ENCODE data around the gene TBC1D2B. TPM values are rescaled to one million over a fixed set of nuclear protein-coding genes. Genes with fewer than 3 reads are reported as not detected.

The TBC1D2B gene
- total RNA-seq, 1 experiment from 2014 or later: 5.2 TPM

DNA sequence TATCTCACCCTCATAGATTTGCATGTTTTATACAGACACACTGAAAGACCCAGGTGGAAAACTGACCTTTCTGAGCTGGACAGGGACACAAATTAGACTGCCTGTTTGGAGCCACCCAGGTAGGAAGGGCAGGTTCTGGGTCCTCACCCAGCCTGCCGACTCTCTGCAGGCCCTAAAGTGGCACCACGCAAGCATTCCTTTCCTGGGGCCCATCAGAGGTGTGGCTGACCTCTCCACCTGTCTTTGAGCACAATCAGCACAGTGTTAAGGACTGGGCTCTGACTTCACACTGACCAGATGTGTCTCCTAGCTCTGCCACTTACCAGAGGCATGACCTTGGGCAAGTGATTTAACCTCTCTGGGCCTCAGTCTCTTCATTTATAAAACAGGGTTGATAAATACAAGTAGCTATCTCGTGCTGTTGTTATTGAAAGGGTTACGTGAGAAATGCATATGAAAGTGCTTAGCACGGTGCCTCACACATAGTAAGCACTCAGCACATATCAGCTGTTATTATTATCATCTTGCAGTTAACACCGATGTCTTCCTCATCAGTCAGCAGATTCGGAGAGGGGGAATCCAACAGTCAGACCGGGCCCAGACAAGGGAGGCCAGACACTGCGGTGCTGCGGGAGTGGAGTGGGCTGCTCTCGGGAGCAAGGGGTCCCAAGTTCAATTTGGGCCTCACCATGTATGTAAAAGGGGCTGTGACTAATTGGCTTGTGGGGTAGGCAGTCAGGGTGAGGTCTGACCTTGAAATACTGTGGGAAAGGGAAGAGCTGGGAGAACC lies 2.0 kb upstream of the TBC1D2B start:
- in situ Hi-C loops (cut with HindIII; ENCODE audit: low pct_unique_long_range_greater_than_20kb, low sequenced_read_pairs): no loop called here
- no peak for DNase-seq (ENCODE audit: low read depth)

DNA sequence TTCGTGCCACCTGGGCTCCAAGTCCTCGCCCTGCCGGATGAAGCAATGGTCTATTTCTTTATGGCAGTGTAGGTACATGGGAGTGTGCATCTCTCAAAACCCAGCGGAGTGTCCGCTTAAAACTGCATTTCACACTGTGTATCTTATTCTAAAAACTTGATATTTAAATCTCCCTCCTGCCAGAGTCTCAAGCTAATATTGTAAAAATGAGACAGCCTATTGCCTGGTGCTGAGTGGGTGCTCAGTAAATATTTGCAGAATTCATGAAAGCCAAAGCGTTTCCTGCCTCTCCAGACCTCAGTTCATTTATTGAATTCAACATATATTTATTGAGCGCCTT lies 330 bp upstream of the TBC1D2B start:
- no peak for DNase-seq (ENCODE audit: low read depth)
- in situ Hi-C loops (cut with HindIII; ENCODE audit: low pct_unique_long_range_greater_than_20kb, low sequenced_read_pairs): no loop called here

DNA sequence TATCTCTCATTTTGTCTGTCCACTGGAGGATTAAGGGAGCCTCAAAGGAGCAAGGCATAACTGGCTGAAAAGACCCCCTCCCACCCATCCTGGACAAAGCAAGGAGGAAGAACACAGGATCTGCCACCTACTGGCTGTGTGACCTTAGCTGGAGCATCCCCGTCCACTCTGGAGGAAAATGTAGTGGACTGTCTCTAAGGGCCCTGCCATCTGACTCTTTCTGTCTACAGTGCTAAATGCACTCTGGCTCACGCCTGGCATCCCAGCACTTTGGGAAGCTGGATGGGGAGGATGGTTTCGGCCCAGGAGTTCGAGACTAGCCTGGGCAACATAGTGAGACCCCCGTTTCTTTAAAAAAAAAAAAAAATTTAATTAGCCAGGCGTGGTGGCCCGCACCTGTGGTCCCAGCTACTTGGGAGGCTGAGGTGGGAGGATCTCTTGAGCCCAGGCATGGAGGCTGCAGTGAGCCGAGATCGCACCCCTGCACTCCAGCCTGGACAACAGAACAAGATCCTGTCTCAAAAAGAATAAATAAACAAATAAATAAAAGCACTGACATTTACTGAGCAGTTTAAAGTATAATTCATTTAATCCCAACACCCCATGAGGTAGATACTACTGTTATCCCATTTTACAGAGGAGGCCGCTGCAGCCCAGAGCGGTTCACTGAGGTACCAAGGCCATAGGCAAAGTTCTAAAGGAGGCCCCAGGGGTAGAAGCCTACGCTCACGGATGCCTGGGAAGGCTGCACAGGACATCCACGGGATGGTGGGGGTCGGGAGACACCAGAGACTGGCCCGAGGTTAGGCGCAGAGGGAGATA lies 1.1 kb downstream of the TBC1D2B start:
- DNase-seq (ENCODE audit: low read depth): no peak
- in situ Hi-C loops (cut with HindIII; ENCODE audit: low pct_unique_long_range_greater_than_20kb, low sequenced_read_pairs): no loop called here

DNA sequence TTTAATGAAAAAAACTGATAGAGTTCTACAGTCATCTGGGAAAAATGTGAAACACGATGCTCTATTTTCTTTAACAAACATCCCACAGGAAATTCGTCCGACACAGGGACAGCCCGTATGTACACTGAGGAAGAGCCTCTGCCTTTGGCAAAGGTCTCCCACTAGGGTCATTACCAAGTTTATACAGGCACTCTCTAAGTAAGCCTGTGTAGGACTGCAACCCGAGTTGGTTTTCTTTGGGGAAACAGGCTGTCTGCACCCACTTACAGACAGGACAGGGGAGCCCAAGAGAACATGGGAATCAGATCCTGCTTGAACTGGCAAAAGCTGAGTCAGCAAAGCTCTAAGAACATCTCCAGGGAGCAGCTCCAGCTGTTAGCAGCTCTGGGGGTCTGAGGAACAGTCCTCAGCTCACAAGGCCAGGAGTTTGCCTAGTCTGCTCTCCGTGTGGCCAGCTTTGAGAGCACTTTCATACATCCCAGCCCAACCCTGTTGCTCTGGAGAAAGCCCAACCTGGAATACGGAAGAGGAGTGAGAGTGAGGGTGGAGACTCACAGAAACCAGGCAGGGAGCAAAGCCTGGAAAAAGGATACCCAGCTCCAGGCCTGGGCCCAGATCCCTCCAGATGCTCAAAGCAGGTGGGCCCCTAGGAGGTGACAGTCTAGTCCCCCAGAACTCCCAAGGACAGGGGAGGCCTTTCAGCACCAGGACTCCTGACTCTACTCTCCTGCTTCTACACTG lies 1.9 kb downstream of the TBC1D2B start:
- in situ Hi-C loops (cut with HindIII; ENCODE audit: low pct_unique_long_range_greater_than_20kb, low sequenced_read_pairs): no loop called here
- DNase-seq (ENCODE audit: low read depth): peak; percentile 48

DNA sequence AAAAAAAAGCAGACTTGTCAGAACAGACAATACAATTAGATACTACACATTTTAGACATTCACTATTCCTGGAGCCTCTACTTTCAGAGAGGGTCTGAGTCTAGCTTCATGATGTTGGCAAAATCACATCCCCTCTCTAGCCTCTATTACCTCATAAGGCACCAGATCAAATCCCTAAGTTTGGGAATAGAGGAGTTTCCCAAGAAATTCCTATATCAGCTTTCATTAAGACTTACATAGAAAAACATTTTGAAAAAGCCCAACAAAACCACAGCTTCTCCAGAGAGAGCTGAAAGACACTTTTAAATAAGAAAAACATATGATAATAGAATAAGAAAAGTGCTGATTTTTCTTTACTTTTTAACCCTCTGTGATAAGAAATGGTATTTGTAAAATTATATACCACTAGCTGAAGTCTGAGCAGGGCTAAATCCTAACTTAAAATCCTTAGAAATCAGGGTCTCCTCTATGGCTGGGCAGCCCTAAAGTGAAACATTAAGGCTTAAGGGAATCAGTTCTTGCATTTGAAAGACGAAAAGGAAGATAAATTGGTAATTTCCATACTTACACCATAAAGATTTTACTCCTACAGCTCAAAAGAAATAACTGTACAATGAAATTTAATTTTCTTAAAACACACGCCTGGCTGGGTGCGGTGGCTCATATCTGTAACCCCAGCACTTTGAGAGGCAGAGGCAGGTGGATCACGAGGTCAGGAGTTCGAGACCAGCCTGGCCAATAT lies 4.3 kb downstream of the TBC1D2B start:
- DNase-seq (ENCODE audit: low read depth): no peak
- in situ Hi-C loops (cut with HindIII; ENCODE audit: low pct_unique_long_range_greater_than_20kb, low sequenced_read_pairs): no loop called here

DNA sequence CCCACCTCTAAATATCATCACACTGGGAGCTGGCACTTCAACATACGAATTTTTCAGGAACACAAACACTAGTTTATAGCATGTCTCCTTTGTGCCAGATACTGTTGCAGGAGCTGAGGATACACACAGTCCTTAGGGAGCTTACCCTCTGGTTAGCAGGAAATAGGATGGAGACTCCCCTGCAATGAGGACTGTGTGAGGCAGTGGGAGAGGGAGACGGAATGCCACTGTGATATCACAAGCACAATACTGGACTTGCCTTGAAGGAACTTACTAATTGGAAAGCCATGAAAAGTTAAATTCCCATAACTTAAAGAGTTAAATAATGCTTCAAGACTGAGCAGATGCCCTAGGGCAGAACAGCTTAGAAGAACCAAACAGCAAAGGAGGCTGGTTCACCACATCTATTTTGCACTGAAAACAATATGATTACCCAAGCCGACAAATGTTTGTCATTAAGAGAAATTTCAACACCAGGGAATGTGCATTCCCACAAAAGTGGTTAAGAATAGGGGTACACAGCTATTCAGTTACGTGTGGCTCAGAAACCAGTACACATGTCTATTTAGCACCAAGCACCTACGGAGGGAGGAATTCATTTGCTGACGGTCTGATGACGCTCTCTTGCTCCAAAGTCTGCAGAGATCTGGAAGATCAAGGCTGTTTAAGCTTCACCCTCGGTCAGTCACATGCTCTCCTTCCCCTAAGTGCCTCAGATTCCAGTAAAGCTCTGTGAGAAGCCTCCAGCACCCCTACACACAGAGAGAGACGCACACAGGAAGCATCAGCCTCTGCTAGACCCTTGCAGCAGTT lies 5.2 kb downstream of the TBC1D2B start:
- in situ Hi-C loops (cut with HindIII; ENCODE audit: low pct_unique_long_range_greater_than_20kb, low sequenced_read_pairs): no loop called here
- DNase-seq (ENCODE audit: low read depth): no peak

DNA sequence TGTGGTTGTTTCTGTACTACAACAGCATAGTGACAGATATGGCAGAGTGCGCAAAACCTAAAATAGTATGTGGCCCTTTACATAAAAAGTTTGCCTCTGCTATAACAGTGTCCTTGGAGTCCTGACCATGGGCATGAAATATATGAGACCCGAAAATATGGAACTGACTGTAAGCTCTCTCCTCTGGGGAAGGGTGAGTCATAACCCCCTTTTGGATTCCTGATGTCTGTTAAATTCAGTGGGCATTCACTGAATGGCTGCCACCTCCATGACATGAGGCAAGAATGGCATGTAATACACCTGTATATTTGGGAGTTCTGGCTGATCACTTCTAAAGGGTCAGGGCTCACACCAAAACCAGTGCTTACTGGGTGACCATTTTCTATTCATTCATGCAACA lies 6.1 kb downstream of the TBC1D2B start:
- no peak for DNase-seq (ENCODE audit: low read depth)
- in situ Hi-C loops (cut with HindIII; ENCODE audit: low pct_unique_long_range_greater_than_20kb, low sequenced_read_pairs): no loop called here

DNA sequence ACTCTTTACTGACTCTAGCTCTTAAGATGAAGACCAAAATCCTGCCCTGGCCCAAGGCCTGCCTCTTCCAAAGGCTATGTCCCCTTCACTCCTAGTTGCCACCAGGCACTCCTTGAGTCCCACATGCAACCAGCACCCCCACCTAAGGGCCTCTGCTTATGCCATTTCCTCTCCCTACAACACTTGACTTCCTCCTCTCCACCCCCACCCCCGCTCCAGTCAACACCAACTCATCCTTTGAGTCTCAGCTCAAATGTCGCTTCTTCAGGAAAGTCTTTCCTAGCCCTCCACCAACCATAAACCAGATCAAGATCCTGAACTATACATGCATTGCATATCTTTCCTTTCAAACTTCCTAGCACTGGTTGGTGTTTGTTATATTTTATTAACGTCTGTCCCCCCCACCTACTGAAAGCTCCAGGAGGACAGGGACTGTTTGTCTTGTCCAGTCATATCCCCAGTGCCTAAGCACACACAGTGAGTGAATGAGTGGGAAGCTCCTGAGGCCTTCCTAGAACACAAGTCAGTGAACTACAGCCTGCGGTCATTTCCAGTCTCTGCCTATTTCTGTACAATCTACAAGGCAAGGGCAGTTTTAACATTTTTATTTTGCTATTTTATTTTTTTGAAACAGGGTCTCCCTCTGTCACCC lies 7.3 kb downstream of the TBC1D2B start:
- no peak for DNase-seq (ENCODE audit: low read depth)
- in situ Hi-C loops (cut with HindIII; ENCODE audit: low pct_unique_long_range_greater_than_20kb, low sequenced_read_pairs): no loop called here

DNA sequence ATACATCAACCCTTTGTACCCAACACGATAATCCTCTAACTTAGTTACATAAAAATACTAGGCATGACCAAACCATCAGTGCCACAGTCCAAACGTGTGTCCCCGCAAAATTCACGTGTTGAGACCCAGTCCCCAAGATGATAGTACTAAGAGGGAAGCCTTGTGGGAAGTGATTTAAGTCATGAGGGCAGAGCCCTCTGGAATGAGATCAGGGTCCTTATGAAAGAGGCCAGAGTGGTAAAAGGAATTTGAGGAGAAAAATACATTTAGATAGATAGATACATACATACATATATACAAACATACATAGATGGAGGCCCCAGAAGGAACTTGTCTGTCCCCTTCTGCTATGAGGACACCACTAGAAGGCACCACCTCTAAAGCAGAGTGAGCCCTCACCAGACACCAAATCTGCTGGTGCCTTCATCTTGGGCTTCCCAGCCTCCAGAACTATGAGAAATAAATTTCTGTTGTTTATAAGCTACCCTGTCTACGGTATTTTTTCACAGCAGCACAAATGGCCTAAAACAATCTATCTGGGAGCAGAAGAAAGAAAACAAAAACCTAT lies 8.0 kb downstream of the TBC1D2B start:
- in situ Hi-C loops (cut with HindIII; ENCODE audit: low pct_unique_long_range_greater_than_20kb, low sequenced_read_pairs): no loop called here
- DNase-seq (ENCODE audit: low read depth): no peak

DNA sequence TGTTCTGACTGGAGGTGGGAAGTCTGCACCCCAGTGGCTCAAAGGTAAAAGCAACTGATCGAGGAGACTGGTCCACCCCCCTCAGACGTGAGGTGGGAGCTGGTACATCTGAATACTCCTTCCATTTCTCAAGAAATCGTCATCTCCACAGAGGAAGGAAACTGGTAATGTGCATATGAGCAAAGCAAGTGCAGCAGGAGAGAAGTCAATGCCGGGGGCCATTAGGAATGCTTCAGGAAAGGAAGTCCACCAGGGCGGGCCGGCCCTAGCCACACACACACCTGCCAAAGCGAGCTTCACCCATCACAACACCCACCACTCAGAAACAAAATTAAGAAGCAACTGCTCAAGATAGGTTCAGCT lies 8.5 kb downstream of the TBC1D2B start:
- no peak for DNase-seq (ENCODE audit: low read depth)
- in situ Hi-C loops (cut with HindIII; ENCODE audit: low pct_unique_long_range_greater_than_20kb, low sequenced_read_pairs): no loop called here

DNA sequence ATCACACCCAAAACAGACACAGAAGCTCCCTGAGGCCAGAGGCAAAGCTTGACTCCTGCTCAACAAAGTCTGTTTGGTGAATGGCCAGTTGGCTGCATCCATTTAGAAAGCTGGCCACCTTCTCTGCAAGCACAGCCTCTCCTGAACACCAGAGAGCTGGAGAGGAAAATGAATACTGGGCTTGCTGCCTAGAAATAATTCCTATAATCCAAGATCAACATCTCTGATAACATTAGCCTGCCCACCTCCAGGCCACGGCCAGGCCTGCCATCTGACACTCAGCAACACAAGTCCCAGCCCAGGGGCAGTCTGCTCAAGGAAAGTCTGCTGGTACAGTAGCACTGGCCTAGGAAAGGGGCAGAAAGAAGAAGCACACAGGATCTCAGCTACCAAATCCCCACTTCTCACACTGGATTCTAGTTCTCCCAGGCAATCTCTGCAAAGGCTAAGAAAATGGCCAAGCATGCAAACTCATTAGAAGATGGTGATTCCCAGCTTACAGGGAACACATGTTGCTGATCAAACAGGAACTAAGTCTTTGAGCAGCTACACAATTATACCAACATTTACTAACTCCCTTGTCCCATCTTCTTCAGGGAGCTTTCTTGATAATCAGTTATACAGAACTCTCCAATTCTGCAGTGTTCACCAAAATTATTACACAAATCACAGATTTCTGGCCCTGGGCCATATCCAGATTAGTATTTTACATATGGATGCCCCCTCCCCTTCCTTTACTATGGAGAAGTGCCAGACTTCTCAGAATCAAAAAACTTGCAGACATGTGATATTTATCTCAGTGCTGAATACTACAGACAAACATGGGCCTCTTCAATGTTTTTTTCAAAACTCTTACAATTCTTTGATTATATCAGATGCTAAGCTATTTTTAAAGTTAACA lies 9.9 kb downstream of the TBC1D2B start:
- no peak for DNase-seq (ENCODE audit: low read depth)
- in situ Hi-C loops (cut with HindIII; ENCODE audit: low pct_unique_long_range_greater_than_20kb, low sequenced_read_pairs): no loop called here

DNA sequence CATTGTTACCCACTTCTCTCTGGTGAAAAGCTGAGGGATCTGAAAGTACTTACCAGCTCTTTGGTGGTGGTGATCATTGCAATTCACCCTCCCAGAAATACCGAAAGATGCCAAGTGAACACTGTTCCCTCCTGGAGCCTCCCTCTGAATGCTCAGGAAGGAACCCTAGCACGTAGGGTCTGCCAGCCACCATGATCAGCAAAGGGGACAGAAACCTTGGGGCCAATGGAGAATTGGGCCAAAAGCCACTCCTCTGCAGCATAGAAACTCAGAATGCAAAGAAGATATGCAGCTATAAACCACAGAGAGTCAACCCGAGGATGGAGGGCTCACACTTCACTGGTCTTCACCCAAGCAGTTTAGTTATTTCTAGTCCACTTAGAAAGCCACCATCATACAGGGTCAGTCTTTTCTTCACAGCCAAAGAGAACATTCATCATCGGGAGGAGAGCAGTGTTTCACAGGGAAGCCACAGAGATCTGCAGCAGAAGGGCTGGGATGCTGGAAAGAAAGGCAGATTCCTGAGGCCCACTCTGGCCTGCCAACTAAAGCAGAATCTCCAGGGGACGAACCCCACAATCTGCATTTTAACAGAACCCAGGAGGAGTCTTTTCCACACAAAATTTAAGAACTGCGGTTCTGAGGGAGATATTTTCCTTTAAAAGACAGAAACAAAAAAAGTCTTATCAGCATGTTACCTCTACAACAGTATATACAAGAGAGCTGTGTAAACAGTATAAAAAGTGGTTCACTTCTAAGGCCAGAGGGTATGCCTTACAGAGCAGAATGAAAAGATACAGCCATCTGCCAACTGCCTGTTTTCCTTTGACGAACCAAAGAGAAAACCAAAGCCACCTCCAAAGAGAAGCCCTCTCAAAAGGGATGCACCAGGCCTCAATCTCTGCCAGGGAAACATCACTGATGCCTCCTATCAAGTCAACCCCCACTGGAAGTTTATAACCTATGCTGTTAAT lies 11.3 kb downstream of the TBC1D2B start:
- in situ Hi-C loops (cut with HindIII; ENCODE audit: low pct_unique_long_range_greater_than_20kb, low sequenced_read_pairs): no loop called here
- no peak for DNase-seq (ENCODE audit: low read depth)

DNA sequence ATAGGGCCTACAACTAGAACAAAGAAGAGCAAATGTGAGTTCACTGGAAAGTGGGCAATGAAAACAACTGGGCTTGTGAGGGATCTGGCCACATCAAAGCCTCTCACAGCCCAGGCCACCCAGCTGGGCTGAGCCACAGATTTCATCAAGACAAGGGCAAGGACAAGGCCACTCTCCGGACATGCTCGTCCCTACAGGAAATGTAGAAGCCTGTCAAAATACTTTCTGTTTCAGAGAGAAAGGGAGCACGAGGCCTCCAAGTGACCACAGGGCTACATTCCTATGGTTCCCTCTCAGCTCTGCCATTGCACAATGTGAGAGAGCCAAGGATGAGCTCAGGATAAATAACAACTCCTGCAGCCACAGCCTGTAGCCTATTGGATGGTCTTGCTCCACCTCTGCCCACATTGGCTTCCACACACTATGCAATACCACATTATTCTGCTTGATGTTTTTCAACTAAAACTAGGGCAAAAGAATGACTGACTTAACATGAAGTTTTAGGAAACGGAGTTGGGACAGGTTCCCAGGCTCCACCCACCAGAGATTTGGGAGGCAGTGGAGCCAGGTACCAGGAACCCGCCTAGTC lies 12.1 kb downstream of the TBC1D2B start:
- peak; percentile 71 for DNase-seq (ENCODE audit: low read depth)
- in situ Hi-C loops (cut with HindIII; ENCODE audit: low pct_unique_long_range_greater_than_20kb, low sequenced_read_pairs): no loop called here

DNA sequence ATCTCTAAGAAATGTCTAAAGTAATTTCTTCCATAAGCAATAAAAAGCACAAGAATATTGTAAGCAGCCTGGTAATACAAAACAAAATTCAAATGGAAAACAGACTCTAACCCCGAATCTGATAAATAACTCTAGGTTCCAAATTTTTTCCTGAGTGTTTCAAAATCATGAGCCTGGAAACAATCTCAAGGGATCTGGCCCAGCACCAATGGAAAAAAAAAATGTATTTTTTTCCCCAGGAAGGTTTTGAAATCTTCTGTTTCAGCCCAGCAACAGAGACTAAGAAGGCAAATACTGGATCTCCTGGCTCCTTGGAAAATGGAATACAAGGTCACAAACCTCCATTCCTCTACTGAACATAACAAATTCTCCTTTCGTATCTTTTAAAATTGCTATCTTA lies 13.0 kb downstream of the TBC1D2B start:
- in situ Hi-C loops (cut with HindIII; ENCODE audit: low pct_unique_long_range_greater_than_20kb, low sequenced_read_pairs): no loop called here

DNA sequence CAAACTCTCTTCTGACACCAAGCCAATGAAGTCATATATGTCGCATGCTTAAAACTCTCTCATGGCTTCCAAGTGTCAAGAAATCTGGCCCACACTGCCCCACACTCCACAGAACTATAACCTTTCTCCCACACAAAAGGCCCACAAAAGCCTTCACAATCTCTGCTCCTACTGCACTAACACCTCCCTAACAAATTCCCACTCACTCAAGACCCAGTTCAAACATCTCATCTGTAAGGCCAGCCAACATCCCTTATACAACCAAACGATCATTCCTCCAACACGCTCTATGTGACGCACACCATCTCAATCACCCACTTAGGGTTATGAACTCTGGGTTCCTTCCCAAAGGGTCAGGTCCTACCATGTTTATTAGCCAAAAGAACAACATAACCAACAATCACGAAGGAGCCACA lies 13.5 kb downstream of the TBC1D2B start:
- DNase-seq (ENCODE audit: low read depth): no peak
- in situ Hi-C loops (cut with HindIII; ENCODE audit: low pct_unique_long_range_greater_than_20kb, low sequenced_read_pairs): no loop called here

More for the DNA sequence above, 13.0 kb downstream of the TBC1D2B start:
- no peak for DNase-seq (ENCODE audit: low read depth)

Data from Caki2 (cell line).